Progenitor cell of endocrine pancreas (in vitro differentiated cells): ENCODE measurements around the gene FAM217B. TPM values are rescaled to one million over a fixed set of nuclear protein-coding genes. Genes with fewer than 3 reads are reported as not detected.
A peak's percentile ranks its signal among the peaks of the same experiment; 100 is the strongest.

ENCODE experiments used
- DNase-seq: peaks from one replicate; pipeline ENCODE4 v3.0.0; 2021; ENCODE audit warnings: low spot score; ENCODE audit not compliant: unreplicated experiment
- H3K27ac Mint-ChIP-seq: 2 replicates; pipeline ENCODE4 v1.8.0; 2021; ENCODE audit warnings: mild to moderate bottlenecking, moderate library complexity, mixed read lengths
- H3K27me3 Mint-ChIP-seq: 2 replicates; pipeline ENCODE4 v1.8.0; 2021; ENCODE audit warnings: mixed read lengths
- H3K36me3 Mint-ChIP-seq: 2 replicates; pipeline ENCODE4 v1.8.0; 2022; ENCODE audit warnings: mixed read lengths; ENCODE audit not compliant: insufficient read depth
- H3K4me1 Mint-ChIP-seq: 2 replicates; pipeline ENCODE4 v1.8.0; 2021; ENCODE audit warnings: low read depth, mixed read lengths
- H3K4me3 Mint-ChIP-seq: 2 replicates; pipeline ENCODE4 v1.8.0; 2021; ENCODE audit warnings: low read depth, mild to moderate bottlenecking, moderate library complexity, mixed read lengths
- H3K9me3 Mint-ChIP-seq: 2 replicates; pipeline ENCODE4 v1.8.0; 2021; ENCODE audit warnings: low read depth, mixed read lengths
- CTCF ChIP-seq: fragments of 200-600 bp; sonication (generic); IDR thresholded peaks from one replicate; pipeline ENCODE4 v1.5.0; 2021; ENCODE audit warnings: antibody characterized with exemption, mild to moderate bottlenecking; ENCODE audit not compliant: unreplicated experiment
- total RNA-seq: library from RNA; stranded (reverse); gene quantifications from 2 replicates; pipeline ENCODE4 v1.2.1, GENCODE V29; 2021

FAM217B gene
- total RNA-seq, 1 donor from 2014 or later: 18.0 TPM

GRCh38 chr20:59944726-59945125, 4.5 kb downstream of the FAM217B start:
- Mint-ChIP-seq H3K36me3 (peaks cover 8% of the 10 kb centered on the region), H3K27me3 (no peaks in the 10 kb centered on the region), H3K4me1 (peaks cover 27% of the 10 kb centered on the region), H3K9me3 (no peaks in the 10 kb centered on the region), H3K4me3 (no peak overlapping the region), H3K27ac (peak overlapping the region; percentile 33)
- no peak for DNase-seq
- TF ChIP-seq CTCF: no peak

DNA sequence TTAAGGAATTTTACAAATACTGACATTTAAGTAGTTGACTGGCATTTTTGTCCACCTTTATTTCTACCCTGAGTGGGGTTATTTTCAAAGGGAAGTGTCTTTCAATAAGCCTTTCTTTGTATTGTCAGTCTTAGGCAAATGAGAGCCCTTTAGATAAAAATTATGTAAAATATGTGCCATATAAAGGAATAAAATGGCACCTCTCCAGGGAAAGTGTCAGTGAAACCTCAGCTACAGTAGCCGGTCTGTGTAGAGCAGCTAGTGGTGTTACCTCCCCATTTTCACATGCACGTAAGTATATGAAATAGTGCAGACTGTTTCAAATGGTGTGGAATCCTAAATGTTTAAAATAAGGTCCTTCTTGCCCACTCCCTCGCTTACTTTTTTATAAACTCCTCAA, 5.0 kb downstream of the FAM217B start:
- Mint-ChIP-seq H3K4me3 (no peak overlapping the region), H3K27me3 (no peaks in the 10 kb centered on the region), H3K36me3 (peaks cover 8% of the 10 kb centered on the region), H3K4me1 (peaks cover 32% of the 10 kb centered on the region), H3K9me3 (no peaks in the 10 kb centered on the region), H3K27ac (no peak overlapping the region)
- no peak for TF ChIP-seq CTCF
- no peak for DNase-seq

GRCh38 chr20:59945731-59946130, 5.5 kb downstream of the FAM217B start:
- H3K27me3 Mint-ChIP-seq: peaks cover 1% of the 10 kb centered on the region
- peaks cover 8% of the 10 kb centered on the region for H3K36me3 Mint-ChIP-seq
- H3K9me3 Mint-ChIP-seq: no peaks in the 10 kb centered on the region
- TF ChIP-seq CTCF: no peak
- DNase-seq: no peak
- no peak overlapping the region for H3K4me3 Mint-ChIP-seq
- H3K4me1 Mint-ChIP-seq: peaks cover 29% of the 10 kb centered on the region
- no peak overlapping the region for H3K27ac Mint-ChIP-seq

GRCh38 chr20:59947376-59947775, 7.2 kb downstream of the FAM217B start:
- no peaks in the 10 kb centered on the region for H3K9me3 Mint-ChIP-seq
- no peak for DNase-seq
- no peak overlapping the region for H3K4me3 Mint-ChIP-seq
- no peak overlapping the region for H3K27ac Mint-ChIP-seq
- H3K4me1 Mint-ChIP-seq: peaks cover 28% of the 10 kb centered on the region
- no peak for TF ChIP-seq CTCF
- peaks cover 8% of the 10 kb centered on the region for H3K36me3 Mint-ChIP-seq
- H3K27me3 Mint-ChIP-seq: peaks cover 12% of the 10 kb centered on the region

- Mint-ChIP-seq H3K27me3 (peaks cover 16% of the 10 kb centered on the region), H3K9me3 (no peaks in the 10 kb centered on the region), H3K4me1 (peaks cover 28% of the 10 kb centered on the region), H3K27ac (no peak overlapping the region), H3K4me3 (no peak overlapping the region), H3K36me3 (peaks cover 8% of the 10 kb centered on the region)
- TF ChIP-seq CTCF: no peak
- no peak for DNase-seq
Observed at GRCh38 chr20:59948212-59948611, 8.0 kb downstream of the FAM217B start.
